Fibroblast of pulmonary artery (primary cell): ENCODE measurements around the gene WBP2NL.

Experiments used
- DNase-seq: peaks from one replicate; pipeline ENCODE4 v3.0.0-alpha.2; 2010; ENCODE audit warnings: low read depth
- H3K4me3 ChIP-seq: replicated peaks from 2 replicates; pipeline ENCODE4 v1.5.1; 2011; ENCODE audit warnings: low read depth, mild to moderate bottlenecking, control low read depth, low read length, moderate library complexity
- CTCF ChIP-seq: IDR thresholded peaks from 2 replicates; pipeline ENCODE4 v1.5.1; 2011; ENCODE audit warnings: mild to moderate bottlenecking, control low read depth, low read length, inconsistent platforms; ENCODE audit errors: missing control alignments

Gene WBP2NL

GRCh38 chr22:42033263-42034181, 34.9 kb downstream of the WBP2NL start:
- no peak overlapping the region for H3K4me3 ChIP-seq
- TF ChIP-seq CTCF = no peak
- DNase-seq = no peak

DNA sequence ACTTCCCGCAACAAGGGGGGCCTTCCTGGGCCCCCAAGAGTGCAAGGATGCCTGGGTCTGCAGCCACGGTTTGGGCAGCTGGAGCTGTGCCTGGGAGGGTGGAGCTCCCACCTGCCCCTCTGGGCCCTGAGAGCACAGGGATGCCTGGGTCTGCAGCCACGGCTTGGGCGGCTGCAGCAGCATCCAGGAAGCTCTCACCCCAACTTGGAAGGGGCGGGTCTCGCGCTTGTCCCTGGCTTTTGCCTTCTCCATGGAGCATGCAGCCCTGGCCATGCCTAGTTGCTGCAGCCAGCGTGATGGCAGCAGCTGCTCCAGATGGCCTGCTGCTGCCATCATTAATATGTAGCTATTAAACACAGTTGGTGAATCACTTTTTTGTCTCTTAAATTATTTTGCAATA, 36.7 kb downstream of the WBP2NL start:
- H3K4me3 ChIP-seq = no peak overlapping the region
- TF ChIP-seq CTCF = no peak
- DNase-seq = no peak

DNA sequence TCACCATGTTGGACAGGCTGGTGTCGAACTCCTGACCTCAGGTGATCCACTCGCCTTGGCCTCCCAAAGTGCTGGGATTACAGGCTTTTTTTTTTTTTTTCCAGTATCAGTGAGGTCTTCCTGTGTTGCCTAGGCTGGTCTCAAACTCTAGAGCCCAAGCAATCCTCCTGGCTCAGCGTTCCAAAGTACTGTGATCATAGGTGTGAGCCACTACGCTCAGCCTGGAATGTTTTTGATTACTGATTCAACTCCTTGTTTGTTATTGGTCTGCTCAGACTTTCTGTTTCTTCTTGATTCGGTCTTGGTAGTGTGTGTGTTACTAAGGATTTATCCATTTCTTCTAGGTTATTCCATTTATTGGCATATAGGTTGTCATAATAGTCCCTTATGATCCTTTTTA, 40.7 kb downstream of the WBP2NL start:
- no peak for TF ChIP-seq CTCF
- H3K4me3 ChIP-seq = no peak overlapping the region
- DNase-seq = no peak

DNA sequence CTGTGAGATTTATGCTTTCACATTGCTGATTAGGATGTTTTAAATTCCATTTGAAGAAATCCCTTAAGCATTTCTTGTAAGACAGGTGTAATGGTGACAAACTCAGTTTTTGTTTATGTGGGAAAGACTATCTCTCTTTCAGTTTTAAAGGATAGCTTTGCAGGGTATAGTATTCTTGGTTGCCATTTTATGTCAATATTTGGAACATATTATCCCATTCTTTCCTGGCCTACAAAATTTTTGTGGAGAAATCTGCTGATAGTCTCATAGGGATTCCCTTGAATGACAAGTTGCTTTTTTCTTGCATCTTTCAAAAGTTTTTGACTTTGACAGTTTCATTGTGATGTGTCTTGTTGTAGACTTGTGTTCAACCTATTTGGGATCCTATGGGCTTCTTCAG, 43.2 kb downstream of the WBP2NL start:
- no peak for DNase-seq
- TF ChIP-seq CTCF = no peak
- H3K4me3 ChIP-seq = no peak overlapping the region

- DNase-seq = no peak
- no peak for TF ChIP-seq CTCF
- no peak overlapping the region for H3K4me3 ChIP-seq
Observed at GRCh38 chr22:42050641-42051180, 52.1 kb downstream of the WBP2NL start.

DNA sequence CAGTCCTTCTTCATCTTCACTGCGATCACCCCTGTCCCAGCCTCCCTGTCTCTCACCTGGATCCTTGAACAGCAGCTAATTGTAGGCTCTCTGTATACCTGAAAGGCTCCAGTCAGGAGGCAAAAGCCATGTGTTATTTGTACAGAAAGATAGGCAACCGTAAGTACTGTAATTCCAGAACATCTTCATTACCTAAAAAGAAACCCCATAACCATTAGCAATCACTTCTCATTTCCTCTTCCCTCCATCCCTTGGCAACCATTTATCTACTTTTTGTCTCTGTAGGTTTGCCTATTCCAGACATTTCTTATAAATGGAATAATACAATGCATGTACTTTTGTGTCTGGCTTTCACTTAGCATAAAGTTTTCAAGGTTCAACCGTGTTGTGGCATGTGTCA, 54.2 kb downstream of the WBP2NL start:
- H3K4me3 ChIP-seq = no peak overlapping the region
- no peak for TF ChIP-seq CTCF
- no peak for DNase-seq
